Activated CD4-positive, alpha-beta T cell treated with anti-CD3 and anti-CD28 coated beads, Interleukin-2, amount 50 U/mL, for 24 hours (primary cell): ENCODE results near the gene MSH2.
"Not testable (repeated sequence)": the region's sequence is repeated elsewhere in the genome, so short reads cannot be mapped to it uniquely, and the experiment has no call there.

Experiments used
- DNase-seq, 2 donors: peaks; one replicate each; pipeline ENCODE4 v3.0.0-alpha.2; 2020; ENCODE audit warnings: low read depth in 1 of 2, low spot score in 1 of 2

Gene MSH2

DNA sequence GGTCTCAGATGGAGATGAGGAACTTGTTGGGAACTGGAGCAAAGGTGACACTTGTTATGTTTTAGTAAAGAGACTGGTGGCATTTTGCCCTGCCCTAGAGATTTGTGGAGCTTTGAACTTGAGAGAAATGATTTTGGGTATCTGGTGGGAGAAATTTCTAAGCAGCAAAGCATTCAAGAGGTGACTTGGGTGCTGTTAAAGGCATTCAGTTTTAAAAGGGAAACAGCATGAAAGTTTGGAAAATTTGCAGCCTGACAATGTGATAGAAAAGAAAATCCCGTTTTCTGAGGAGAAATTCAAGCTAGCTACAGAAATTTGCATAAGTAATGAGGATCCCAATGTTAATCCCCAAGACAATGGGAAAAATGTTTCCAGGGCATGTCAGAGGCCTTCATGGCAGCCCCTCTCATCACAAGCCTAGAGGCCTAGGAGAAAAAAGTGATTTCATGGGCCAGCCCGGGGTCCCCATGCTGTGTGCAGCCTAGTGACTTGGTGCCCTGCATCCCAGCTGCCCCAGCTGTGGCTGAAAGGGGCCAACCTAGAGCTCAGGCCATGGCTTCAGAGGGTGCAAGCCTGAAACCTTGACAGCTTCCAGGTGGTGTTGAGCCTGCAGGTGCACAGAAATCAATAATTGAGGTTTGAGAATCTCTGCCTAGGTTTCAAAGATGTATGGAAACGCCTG lies 3.8 kb downstream of the MSH2 start:
- not testable (repeated sequence) for DNase-seq

- DNase-seq: not testable (repeated sequence)
These were observed 5.0 kb downstream of the MSH2 start for GRCh38 chr2:47407976-47408375.

- DNase-seq: no peak
These were observed 11.9 kb downstream of the MSH2 start for GRCh38 chr2:47414682-47415458.

DNA sequence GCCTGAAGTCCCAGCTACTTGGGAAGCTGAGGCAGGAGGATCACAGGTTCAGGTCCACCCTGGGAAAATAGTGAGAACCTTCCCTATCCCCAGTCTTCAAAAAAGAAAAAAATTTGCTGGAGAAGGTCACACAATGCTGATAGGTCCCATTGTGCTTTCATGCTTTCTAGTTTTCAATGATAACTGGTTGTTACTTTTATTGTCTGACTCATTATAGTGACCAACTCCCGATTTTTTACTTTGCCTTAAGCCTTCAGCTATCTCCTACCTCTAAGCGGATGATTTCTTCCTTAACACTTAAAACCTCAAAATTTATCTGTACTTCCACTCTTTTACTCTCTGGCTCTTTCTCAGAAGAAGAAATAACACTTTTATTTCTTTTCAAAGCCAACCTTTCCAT lies 17.3 kb downstream of the MSH2 start:
- DNase-seq: no peak

DNA sequence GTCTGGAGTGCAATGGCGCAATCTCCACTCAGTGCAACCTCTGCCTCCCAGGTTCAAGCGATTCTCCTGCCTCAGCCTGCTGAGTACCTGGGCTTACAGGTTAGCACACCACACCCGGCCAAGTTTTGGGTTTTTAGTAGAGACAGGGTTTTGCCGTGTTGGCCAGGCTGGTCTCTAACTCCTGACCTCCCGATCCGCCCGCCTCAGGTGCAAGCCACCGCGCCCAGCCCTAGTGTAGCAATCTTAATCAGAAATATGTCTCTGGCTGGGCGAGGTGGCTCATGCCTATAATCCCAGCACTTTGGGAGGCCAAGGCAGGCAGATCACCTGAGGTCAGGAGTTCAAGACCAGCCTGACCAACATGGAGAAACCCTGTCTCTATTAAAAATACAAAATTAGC lies 17.7 kb downstream of the MSH2 start:
- DNase-seq: not testable (repeated sequence)

GRCh38 chr2:47422016-47422415 lies 19.1 kb downstream of the MSH2 start:
- DNase-seq: no peak

DNA sequence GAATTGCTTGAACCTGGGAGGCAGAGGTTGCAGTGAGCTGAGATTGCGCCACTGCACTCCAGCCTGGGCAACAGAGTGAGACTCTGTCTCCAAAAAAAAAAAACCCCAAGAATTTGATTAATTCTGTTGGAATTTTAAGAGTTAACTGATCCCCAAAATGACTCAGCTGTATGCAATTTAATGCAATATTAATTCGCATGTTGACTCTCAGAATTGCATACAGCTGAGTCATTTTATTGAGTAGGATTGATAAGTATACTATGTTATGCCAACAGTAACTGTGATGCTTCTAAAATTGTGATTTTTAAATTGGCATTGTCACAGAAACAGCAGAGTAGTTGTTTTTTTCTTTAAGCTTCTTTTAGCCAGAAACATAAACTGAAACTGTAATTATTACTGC lies 19.6 kb downstream of the MSH2 start:
- DNase-seq: no peak

- no peak for DNase-seq
These were observed 23.8 kb downstream of the MSH2 start for GRCh38 chr2:47426786-47427185.

DNA sequence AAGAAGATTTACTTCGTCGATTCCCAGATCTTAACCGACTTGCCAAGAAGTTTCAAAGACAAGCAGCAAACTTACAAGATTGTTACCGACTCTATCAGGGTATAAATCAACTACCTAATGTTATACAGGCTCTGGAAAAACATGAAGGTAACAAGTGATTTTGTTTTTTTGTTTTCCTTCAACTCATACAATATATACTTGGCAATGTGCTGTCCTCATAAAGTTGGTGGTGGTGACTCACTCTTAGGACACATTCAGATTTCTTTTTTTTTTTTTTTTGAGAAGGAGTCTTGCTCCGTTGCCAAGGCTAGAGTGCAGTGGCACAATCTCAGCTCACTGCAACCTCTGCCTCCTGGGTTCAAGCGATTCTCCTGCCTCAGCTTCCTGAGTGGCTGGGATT lies 26.8 kb downstream of the MSH2 start:
- DNase-seq: no peak

- not testable (repeated sequence) for DNase-seq
These were observed 30.1 kb downstream of the MSH2 start for GRCh38 chr2:47433006-47433405.

DNA sequence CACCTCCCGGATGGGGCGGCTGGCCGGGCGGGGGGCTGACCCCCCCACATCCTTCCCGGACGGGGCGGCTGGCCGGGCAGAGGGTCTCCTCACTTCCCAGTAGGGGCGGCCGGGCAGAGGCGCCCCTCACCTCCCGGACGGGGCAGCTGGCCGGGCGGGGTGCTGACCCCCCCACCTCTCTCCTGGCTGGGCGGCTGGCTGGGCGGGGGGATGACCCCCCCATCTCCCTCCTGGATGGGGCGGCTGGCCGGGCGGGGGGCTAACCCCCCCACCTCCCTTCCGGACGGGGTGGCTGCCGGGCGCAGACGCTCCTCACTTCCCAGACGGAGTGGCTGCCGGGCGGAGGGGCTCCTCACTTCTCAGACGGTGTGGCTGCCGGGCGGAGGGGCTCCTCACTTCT lies 30.5 kb downstream of the MSH2 start:
- DNase-seq: not testable (repeated sequence)

DNA sequence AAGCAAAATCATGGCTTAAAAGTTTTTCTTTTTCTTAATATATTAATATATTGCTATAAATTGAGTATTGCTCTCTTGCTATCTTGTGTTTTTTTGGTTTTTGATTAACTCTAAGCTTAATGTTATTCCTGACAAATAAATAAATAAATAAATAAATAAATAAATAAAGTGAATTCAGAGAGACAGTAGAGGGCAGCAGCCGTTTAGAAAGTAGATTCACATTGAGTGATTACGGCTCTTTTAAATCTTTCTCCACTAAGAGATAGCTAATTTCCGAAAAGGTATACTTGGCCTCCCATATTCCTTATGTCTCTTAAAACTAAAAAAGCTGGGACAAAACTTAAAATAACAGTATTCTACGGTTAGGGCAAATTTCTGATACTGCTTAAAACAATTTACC lies 34.3 kb downstream of the MSH2 start:
- no peak for DNase-seq

DNA sequence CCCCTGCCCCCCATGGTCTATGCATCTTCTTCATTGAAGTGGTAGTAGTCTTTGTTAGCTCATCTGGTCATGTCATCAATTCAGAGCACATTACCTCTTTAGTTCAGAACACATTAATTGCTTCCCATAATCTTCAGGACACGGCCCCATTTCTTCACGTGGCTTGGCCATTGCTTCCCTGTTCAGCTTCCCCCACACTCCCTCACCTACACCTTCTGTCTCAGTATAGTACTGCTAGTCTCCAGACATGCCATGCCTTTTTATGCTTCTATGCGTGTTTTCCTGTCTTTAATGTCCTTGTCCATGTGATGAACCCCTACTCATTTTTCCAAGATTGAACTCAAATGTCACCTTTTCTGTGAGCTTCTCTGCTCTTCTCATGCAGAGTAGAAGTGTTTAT lies 35.1 kb downstream of the MSH2 start:
- DNase-seq: no peak

GRCh38 chr2:47438783-47439182 lies 35.8 kb downstream of the MSH2 start:
- no peak for DNase-seq

GRCh38 chr2:47451790-47452189 lies 48.8 kb downstream of the MSH2 start:
- no peak for DNase-seq

- DNase-seq: no peak
These were observed 49.8 kb downstream of the MSH2 start for GRCh38 chr2:47452761-47453160.

DNA sequence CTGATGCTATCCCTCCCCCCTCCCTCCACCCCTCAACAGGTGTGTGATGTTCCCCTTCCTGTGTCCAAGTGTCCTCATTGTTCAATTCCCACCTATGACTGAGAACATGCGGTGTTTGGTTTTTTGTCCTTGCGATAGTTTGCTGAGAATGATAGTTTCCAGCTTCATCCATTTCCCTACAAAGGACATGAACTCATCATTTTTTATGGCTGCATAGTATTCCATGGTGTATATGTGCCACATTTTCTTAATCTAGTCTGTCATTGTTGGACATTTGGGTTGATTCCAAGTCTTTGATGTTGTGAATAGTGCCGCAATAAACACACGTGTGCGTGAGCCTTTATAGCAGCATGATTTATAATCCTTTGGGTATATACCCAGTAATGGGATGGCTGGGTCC lies 51.9 kb downstream of the MSH2 start:
- DNase-seq: not testable (repeated sequence)

DNA sequence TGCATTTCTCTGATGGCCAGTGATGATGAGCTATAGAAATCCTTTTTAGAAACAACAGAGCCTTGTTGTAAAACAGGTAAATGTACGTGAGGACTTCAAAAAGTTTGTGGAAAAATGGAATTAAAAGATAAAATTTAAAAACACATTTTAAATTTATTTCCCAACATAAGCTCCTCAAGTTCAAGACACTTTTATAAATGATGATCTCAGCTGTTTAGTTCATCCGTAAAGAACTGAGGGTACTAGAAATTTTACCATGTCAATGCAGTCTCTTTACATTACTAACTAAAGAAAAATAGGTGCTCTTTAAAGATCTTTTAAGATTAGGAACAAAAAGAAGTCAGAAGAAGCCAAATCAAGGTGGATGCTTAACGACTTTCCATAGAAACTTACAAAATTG lies 52.5 kb downstream of the MSH2 start:
- no peak for DNase-seq

GRCh38 chr2:47456851-47457250 lies 53.9 kb downstream of the MSH2 start:
- DNase-seq: no peak

- DNase-seq: no peak
These were observed 54.3 kb downstream of the MSH2 start for GRCh38 chr2:47457268-47457667.

DNA sequence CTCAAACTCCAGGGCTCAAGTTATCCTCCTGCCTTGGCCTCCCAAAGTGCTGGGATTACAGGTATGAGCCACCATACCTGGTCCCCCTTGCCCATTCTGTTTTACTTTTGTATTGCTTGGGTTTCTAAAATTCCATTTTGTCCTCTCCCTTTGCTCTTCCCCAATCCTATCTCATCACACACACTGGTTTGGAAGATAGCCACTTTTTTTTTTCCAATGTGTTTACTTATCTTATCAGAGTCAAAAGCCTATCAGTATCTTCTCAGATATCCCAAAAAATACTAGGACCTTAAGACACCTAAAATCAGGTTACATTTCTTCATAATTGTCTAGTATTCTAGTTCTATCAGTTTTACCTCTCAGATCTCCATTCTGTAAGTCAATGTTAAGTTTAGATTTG lies 56.1 kb downstream of the MSH2 start:
- no peak for DNase-seq

GRCh38 chr2:47460766-47461165 lies 57.8 kb downstream of the MSH2 start:
- DNase-seq: no peak
